Large intestine (tissue), 3 donors: ENCODE results near the gene HSD17B7. TPM values are rescaled to one million over a fixed set of nuclear protein-coding genes. Genes with fewer than 3 reads are reported as not detected.

Source experiments
- DNase-seq, 2 donors: peaks; one replicate each; pipeline versions ENCODE4 v3.0.0 to v3.0.0-alpha.2; 2013
- H3K27ac ChIP-seq: one replicate; pipeline ENCODE4 v1.5.1; 2013; ENCODE audit warnings: low read length
- H3K27me3 ChIP-seq: 2 replicates; pipeline ENCODE4 v1.6.1; 2013; ENCODE audit warnings: low read length; ENCODE audit not compliant: control insufficient read depth, insufficient read depth
- H3K36me3 ChIP-seq: 2 replicates; pipeline ENCODE4 v1.6.1; 2013; ENCODE audit warnings: low read length; ENCODE audit not compliant: control insufficient read depth, insufficient read depth
- H3K4me1 ChIP-seq: one replicate; pipeline ENCODE4 v1.6.1; 2013; ENCODE audit warnings: low read length; ENCODE audit not compliant: control insufficient read depth, insufficient read depth
- H3K4me3 ChIP-seq: one replicate; pipeline ENCODE4 v1.5.1; 2013; ENCODE audit warnings: low read length
- H3K9me3 ChIP-seq: one replicate; pipeline ENCODE4 v1.6.1; 2013; ENCODE audit warnings: mild to moderate bottlenecking, low read depth, low read length, moderate library complexity; ENCODE audit not compliant: control insufficient read depth
- WGBS: methylation state at CpG from one replicate; pipeline ENCODE4 v1.1.5; 2013; ENCODE audit warnings: low lambda C conversion rate; ENCODE audit not compliant: insufficient coverage; 5-methylcytosine and 5-hydroxymethylcytosine counted together
- polyA plus RNA-seq: library from polyadenylated mRNA; unstranded; fragments of 120-200 nt; gene quantifications from one replicate; pipeline ENCODE4 v1.2.1, GENCODE V29; 2013

Gene HSD17B7
- polyA plus RNA-seq, 1 donor: 12.3 TPM

GRCh38 chr1:162857850-162858249 is 67.3 kb downstream of the HSD17B7 start:
- DNase-seq: no peak
- H3K4me1 ChIP-seq: no peaks in the 10 kb centered on the region
- H3K9me3 ChIP-seq: no peaks in the 10 kb centered on the region
- H3K27ac ChIP-seq: no peak overlapping the region
- H3K27me3 ChIP-seq: no peaks in the 10 kb centered on the region
- H3K4me3 ChIP-seq: no peak overlapping the region
- no peaks in the 10 kb centered on the region for H3K36me3 ChIP-seq

- no peak overlapping the region for H3K27ac ChIP-seq
- no peaks in the 10 kb centered on the region for H3K9me3 ChIP-seq
- DNase-seq: no peak
- H3K27me3 ChIP-seq: no peaks in the 10 kb centered on the region
- no peak overlapping the region for H3K4me3 ChIP-seq
- no peaks in the 10 kb centered on the region for H3K4me1 ChIP-seq
- no peaks in the 10 kb centered on the region for H3K36me3 ChIP-seq
- no CpG with 5 or more reads among the region's 1 CpG for WGBS
Observed at GRCh38 chr1:162859191-162859590, 68.7 kb downstream of the HSD17B7 start.

- DNase-seq: peak in 1 of 2 donors; percentile 12
- Histone ChIP-seq H3K36me3 (no peaks in the 10 kb centered on the region), H3K27ac (no peak within 1 kb of the TSS), H3K4me3 (no peak within 1 kb of the TSS), H3K4me1 (no peaks in the 10 kb centered on the region), H3K27me3 (no peaks in the 10 kb centered on the region), H3K9me3 (no peaks in the 10 kb centered on the region)
- 33% methylated on average over 1 of the region's 4 CpGs for WGBS
Observed at GRCh38 chr1:162861101-162861500, 70.6 kb downstream of the HSD17B7 start, which contains the start of gene CCDC190. CCDC190 (minus strand) TSS chr1:162861175; CDS start chr1:162859646, 1,529 bp downstream.

GRCh38 chr1:162861625-162862024 is 71.1 kb downstream of the HSD17B7 start:
- Histone ChIP-seq H3K36me3 (no peaks in the 10 kb centered on the region), H3K27me3 (no peaks in the 10 kb centered on the region), H3K4me3 (no peak overlapping the region), H3K27ac (no peak overlapping the region), H3K9me3 (no peaks in the 10 kb centered on the region), H3K4me1 (no peaks in the 10 kb centered on the region)
- no peak for DNase-seq
- WGBS: 75% methylated on average over 1 of the region's 5 CpGs

Other genes starting within 250 kb of the HSD17B7 start
- gene UAP1, start 229.0 kb upstream of the HSD17B7 start, polyA plus RNA-seq: 63.2 TPM
- gene DDR2, start 158.2 kb upstream of the HSD17B7 start, polyA plus RNA-seq: 18.3 TPM
- 0.07 TPM for gene CCDC190, start 70.5 kb downstream of the HSD17B7 start, polyA plus RNA-seq